HEK293 (cell line): ENCODE results near the gene TTLL5.

ENCODE experiments used
- CTCF ChIA-PET: fragments of 350-600 bp; formaldehyde crosslinking; extraction: SDS; loops from one replicate; lab custom pipeline; 2021; ENCODE audit warnings: antibody characterized with exemption; lab: Yijun Ruan, JAX
- POLR2A ChIA-PET: fragments of 300-600 bp; formaldehyde crosslinking; extraction: SDS; loops from one replicate; lab custom pipeline; 2020; ENCODE audit warnings: antibody characterized with exemption, inconsistent platforms; lab: Yijun Ruan, JAX
- H3K27ac ChIP-seq: fragments of 200-500 bp; sonication (Bioruptor generic); 2 replicates; pipeline ENCODE4 v1.5.1; 2014; ENCODE audit warnings: low read depth, low read length, control low read depth, inconsistent platforms; ENCODE audit errors: extremely low read depth
- H3K36me3 ChIP-seq, 2 experiments: fragments of 200-500 bp in 1 of 2; sonication (Bioruptor generic) in 1 of 2; 1 replicate in 1 of 2; 2 replicates in 1 of 2; pipeline ENCODE4 v1.5.1; 2014 to 2017; ENCODE audit warnings: inconsistent platforms in 2 of 2, low read length in 2 of 2; ENCODE audit not compliant: control insufficient read depth in 2 of 2, insufficient read depth in 1 of 2
- H3K4me1 ChIP-seq: fragments of 200-500 bp; sonication (Bioruptor generic); 2 replicates; pipeline ENCODE4 v1.5.1; 2014; ENCODE audit warnings: mild to moderate bottlenecking, low read length, inconsistent platforms; ENCODE audit not compliant: control insufficient read depth, insufficient read depth
- H3K4me3 ChIP-seq: 2 replicates; pipeline ENCODE4 v1.5.1; 2011; ENCODE audit warnings: low read depth, mild to moderate bottlenecking, control low read depth, low read length, moderate library complexity
- H3K9me3 ChIP-seq: fragments of 200-500 bp; sonication (Bioruptor generic); 2 replicates; pipeline ENCODE4 v1.5.1; 2014; ENCODE audit warnings: low read depth, low read length, inconsistent platforms; ENCODE audit not compliant: control insufficient read depth, insufficient read depth
- BCL6B ChIP-seq: fragments of 450-650 bp; formaldehyde crosslinking; IDR thresholded peaks from 2 replicates; pipeline ENCODE4 v1.5.1; 2017; ENCODE audit warnings: missing biosample characterization, missing genetic modification characterization
- CTCF ChIP-seq: fragments of 450-650 bp; formaldehyde crosslinking; IDR thresholded peaks from 2 replicates; pipeline ENCODE4 v1.5.1; 2016; ENCODE audit warnings: missing biosample characterization, missing genetic modification characterization
- GLIS1 ChIP-seq: fragments of 450-650 bp; formaldehyde crosslinking; IDR thresholded peaks from 2 replicates; pipeline ENCODE4 v1.5.1; 2016; ENCODE audit warnings: missing biosample characterization, missing genetic modification characterization
- KLF1 ChIP-seq: fragments of 450-650 bp; formaldehyde crosslinking; IDR thresholded peaks from 2 replicates; pipeline ENCODE4 v1.5.1; 2016; ENCODE audit warnings: missing biosample characterization, missing genetic modification characterization
- PRDM10 ChIP-seq: fragments of 450-650 bp; formaldehyde crosslinking; IDR thresholded peaks from 2 replicates; pipeline ENCODE4 v1.5.1; 2016; ENCODE audit warnings: missing biosample characterization, missing genetic modification characterization
- REPIN1 ChIP-seq: fragments of 450-650 bp; formaldehyde crosslinking; IDR thresholded peaks from 2 replicates; pipeline ENCODE4 v1.5.1; 2017; ENCODE audit warnings: missing biosample characterization, missing genetic modification characterization, low read depth
- SP7 ChIP-seq: fragments of 450-650 bp; formaldehyde crosslinking; IDR thresholded peaks from 2 replicates; pipeline ENCODE4 v1.5.1; 2016; ENCODE audit warnings: missing biosample characterization, missing genetic modification characterization
- ZBTB48 ChIP-seq: fragments of 450-650 bp; formaldehyde crosslinking; IDR thresholded peaks from 2 replicates; pipeline ENCODE4 v1.5.1; 2016; ENCODE audit warnings: missing biosample characterization, missing genetic modification characterization
- ZBTB6 ChIP-seq: fragments of 450-650 bp; formaldehyde crosslinking; IDR thresholded peaks from 2 replicates; pipeline ENCODE4 v1.5.1; 2017; ENCODE audit warnings: missing biosample characterization, missing genetic modification characterization
- ZFP3 ChIP-seq: fragments of 450-650 bp; formaldehyde crosslinking; IDR thresholded peaks from 2 replicates; pipeline ENCODE4 v1.5.1; 2016; ENCODE audit warnings: low read depth, missing biosample characterization, missing genetic modification characterization
- ZNF18 ChIP-seq: fragments of 450-650 bp; formaldehyde crosslinking; IDR thresholded peaks from 2 replicates; pipeline ENCODE4 v1.5.1; 2016; ENCODE audit warnings: missing biosample characterization, missing genetic modification characterization
- ZNF239 ChIP-seq: fragments of 450-650 bp; formaldehyde crosslinking; IDR thresholded peaks from 2 replicates; pipeline ENCODE4 v1.5.1; 2016; ENCODE audit warnings: missing biosample characterization, missing genetic modification characterization
- ZNF37A ChIP-seq: fragments of 450-650 bp; IDR thresholded peaks from 2 replicates; pipeline ENCODE4 v1.5.1; 2018; ENCODE audit warnings: missing biosample characterization, missing genetic modification characterization
- ZNF394 ChIP-seq: fragments of 450-650 bp; formaldehyde crosslinking; IDR thresholded peaks from 2 replicates; pipeline ENCODE4 v1.5.1; 2016; ENCODE audit warnings: missing biosample characterization, missing genetic modification characterization, mild to moderate bottlenecking, moderate library complexity, borderline replicate concordance
- ZNF514 ChIP-seq: fragments of 450-650 bp; formaldehyde crosslinking; IDR thresholded peaks from 2 replicates; pipeline ENCODE4 v1.5.1; 2016; ENCODE audit warnings: missing biosample characterization, missing genetic modification characterization
- ZNF529 ChIP-seq: fragments of 450-650 bp; formaldehyde crosslinking; IDR thresholded peaks from 2 replicates; pipeline ENCODE4 v1.5.1; 2017; ENCODE audit warnings: missing genetic modification characterization, missing biosample characterization; ENCODE audit not compliant: insufficient replicate concordance
- ZNF610 ChIP-seq: fragments of 450-650 bp; formaldehyde crosslinking; IDR thresholded peaks from 2 replicates; pipeline ENCODE4 v1.5.1; 2016; ENCODE audit warnings: missing biosample characterization, missing genetic modification characterization, borderline replicate concordance
- ZNF629 ChIP-seq: fragments of 450-650 bp; formaldehyde crosslinking; IDR thresholded peaks from 2 replicates; pipeline ENCODE4 v1.5.1; 2017; ENCODE audit warnings: missing biosample characterization, missing genetic modification characterization
- ZNF645 ChIP-seq: fragments of 450-650 bp; formaldehyde crosslinking; IDR thresholded peaks from 2 replicates; pipeline ENCODE4; 2016; ENCODE audit warnings: missing biosample characterization, missing genetic modification characterization
- ZNF658 ChIP-seq: fragments of 450-650 bp; formaldehyde crosslinking; IDR thresholded peaks from 2 replicates; pipeline ENCODE4; 2016; ENCODE audit warnings: missing biosample characterization, missing genetic modification characterization
- ZNF660 ChIP-seq: fragments of 450-650 bp; IDR thresholded peaks from 2 replicates; pipeline ENCODE4 v1.5.1; 2018; ENCODE audit warnings: missing biosample characterization, mild to moderate bottlenecking, missing genetic modification characterization
- ZNF768 ChIP-seq: fragments of 450-650 bp; formaldehyde crosslinking; IDR thresholded peaks from 2 replicates; pipeline ENCODE4 v1.5.1; 2018; ENCODE audit warnings: missing biosample characterization, mild to moderate bottlenecking, missing genetic modification characterization
- ZNF777 ChIP-seq: fragments of 450-650 bp; formaldehyde crosslinking; IDR thresholded peaks from 2 replicates; pipeline ENCODE4 v1.5.1; 2017; ENCODE audit warnings: missing biosample characterization, missing genetic modification characterization, borderline replicate concordance
- ZSCAN5A ChIP-seq: fragments of 450-650 bp; formaldehyde crosslinking; IDR thresholded peaks from 2 replicates; pipeline ENCODE4 v1.5.1; 2016; ENCODE audit warnings: missing biosample characterization, missing genetic modification characterization

TTLL5 gene

GRCh38 chr14:75909630-75910029 lies 248.6 kb downstream of the TTLL5 start:
- TF ChIP-seq SP7 (tag by site-specific recombination): no peak
- TF ChIP-seq ZNF529 (tag by site-specific recombination): no peak
- no peak for TF ChIP-seq ZNF514
- TF ChIP-seq ZFP3 (tag by site-specific recombination): no peak
- no peak for TF ChIP-seq ZNF658
- no peak for TF ChIP-seq ZNF239 (tag by site-specific recombination)
- TF ChIP-seq GLIS1: no peak
- TF ChIP-seq REPIN1 (tag by site-specific recombination): no peak
- no peak for TF ChIP-seq ZNF610 (tag by site-specific recombination)
- no peak for TF ChIP-seq ZNF768 (tag by site-specific recombination)
- no peak for TF ChIP-seq BCL6B (tag by site-specific recombination)
- TF ChIP-seq ZNF18 (tag by site-specific recombination): no peak
- no peak for TF ChIP-seq ZNF645 (tag by site-specific recombination)
- no peak for TF ChIP-seq ZNF37A
- no peak for TF ChIP-seq ZBTB48 (tag by site-specific recombination)
- peaks cover 17% of the 10 kb centered on the region for H3K4me1 ChIP-seq
- POLR2A ChIA-PET: no interaction called here
- H3K4me3 ChIP-seq: no peak overlapping the region
- no peaks in the 10 kb centered on the region for H3K9me3 ChIP-seq
- H3K36me3 ChIP-seq: peaks cover 0 to 4% of the 10 kb centered on the region in 2 experiments; a peak in 2 of 3 replicates
- CTCF ChIA-PET: interaction anchor here (0.5 to 6.6 kb wide), 4 partner anchors 33 to 198 kb away, joined by 3 to 82 read pairs (median 4); partner anchors contain the start of gene TGFB3
- no peak overlapping the region for H3K27ac ChIP-seq

GRCh38 chr14:75910048-75910447 lies 249.0 kb downstream of the TTLL5 start:
- H3K9me3 ChIP-seq: no peaks in the 10 kb centered on the region
- H3K4me3 ChIP-seq: no peak overlapping the region
- H3K4me1 ChIP-seq: peaks cover 16% of the 10 kb centered on the region
- no peak overlapping the region for H3K27ac ChIP-seq
- peaks cover 0 to 4% of the 10 kb centered on the region in 2 experiments; a peak in 2 of 3 replicates for H3K36me3 ChIP-seq
- ChIA-PET CTCF (interaction anchor here (0.7 to 1.1 kb wide), 2 partner anchors 70 to 199 kb away, joined by 3 read pairs; no protein-coding TSS in a partner anchor), POLR2A (no interaction called here)
- TF ChIP-seq ZNF777 (tag by site-specific recombination) (no peak), ZNF394 (tag by site-specific recombination) (no peak), ZBTB6 (tag by site-specific recombination) (no peak), PRDM10 (no peak), ZNF629 (no peak), ZNF239 (tag by site-specific recombination) (no peak), GLIS1 (no peak), ZNF660 (tag by site-specific recombination) (no peak), ZSCAN5A (tag by site-specific recombination) (no peak), CTCF (tag by site-specific recombination) (no peak), KLF1 (tag by site-specific recombination) (no peak)
